H1 (cell line): ENCODE results near the gene ZRANB2. TPM values are rescaled to one million over a fixed set of nuclear protein-coding genes. Genes with fewer than 3 reads are reported as not detected.

ENCODE experiments used
- CTCF ChIA-PET: fragments of 300-600 bp; sonication (Branson Sonifier 250); formaldehyde crosslinking; loops from one replicate; lab custom pipeline; 2021; ENCODE audit not compliant: partially characterized antibody; lab: Charles Lee
- POLR2A ChIA-PET: fragments of 300-600 bp; sonication (Branson Sonifier 250); formaldehyde crosslinking; loops from one replicate; lab custom pipeline; 2021; ENCODE audit warnings: inconsistent platforms; ENCODE audit not compliant: partially characterized antibody; lab: Charles Lee
- DNase-seq, 2 experiments: peaks; one replicate each; pipeline versions ENCODE4 v3.0.0 to v3.0.0-alpha.2; 2010 to 2022; ENCODE audit warnings: low spot score in 2 of 2, low read depth in 1 of 2, mixed read lengths in 1 of 2
- FAIRE-seq: peaks from 2 replicates; lab custom pipeline; 2011; peaks lifted over from hg19 to GRCh38; lab: Jason Lieb, UNC
- H2AFZ ChIP-seq: 2 replicates; pipeline ENCODE4 v1.8.1; 2012; ENCODE audit warnings: low read length, inconsistent platforms
- H2AK5ac ChIP-seq: 2 replicates; pipeline ENCODE4 v1.6.1; 2013; ENCODE audit warnings: low read depth, low read length
- H2BK120ac ChIP-seq: replicated peaks from 2 replicates; pipeline ENCODE3; 2013; ENCODE audit warnings: low read depth, low read length, inconsistent platforms
- H2BK12ac ChIP-seq: 2 replicates; pipeline ENCODE4 v1.6.1; 2013; ENCODE audit warnings: low read depth, low read length
- H2BK15ac ChIP-seq: 2 replicates; pipeline ENCODE4 v1.6.1; 2013; ENCODE audit warnings: low read length
- H2BK20ac ChIP-seq: 2 replicates; pipeline ENCODE4 v1.6.1; 2013; ENCODE audit warnings: low read length
- H2BK5ac ChIP-seq: 2 replicates; pipeline ENCODE4 v1.6.1; 2013; ENCODE audit warnings: low read depth, low read length
- H3K14ac ChIP-seq: 2 replicates; pipeline ENCODE4 v1.6.1; 2013; ENCODE audit warnings: inconsistent platforms; ENCODE audit not compliant: insufficient read length
- H3K18ac ChIP-seq: 2 replicates; pipeline ENCODE4 v1.6.1; 2013; ENCODE audit warnings: low read length; ENCODE audit errors: extremely low read depth
- H3K23ac ChIP-seq: 2 replicates; pipeline ENCODE4 v1.6.1; 2013; ENCODE audit warnings: inconsistent platforms; ENCODE audit not compliant: insufficient read length
- H3K23me2 ChIP-seq: 2 replicates; pipeline ENCODE4 v1.6.1; 2013; ENCODE audit warnings: low read depth, low read length
- H3K27ac ChIP-seq: 2 replicates; pipeline ENCODE4 v1.6.1; 2011; ENCODE audit warnings: low read depth, low read length, inconsistent platforms
- H3K27me3 ChIP-seq, 4 experiments: replicated peaks in 1 of 4; 1 replicate in 1 of 4; 2 replicates in 3 of 4; pipeline versions ENCODE4 v1.6.1 to v1.8.1; 2011 to 2013; ENCODE audit warnings: low read length in 3 of 4, mild to moderate bottlenecking in 3 of 4, inconsistent platforms in 2 of 4, mixed read lengths in 2 of 4, moderate library complexity in 1 of 4; ENCODE audit not compliant: control insufficient read depth in 3 of 4, insufficient read depth in 3 of 4; ENCODE audit errors: extremely low read depth in 1 of 4
- H3K36me3 ChIP-seq, 4 experiments: 2 replicates each; pipeline versions ENCODE4 v1.6.1 to v1.8.1; 2011 to 2013; ENCODE audit warnings: mild to moderate bottlenecking in 4 of 4, low read length in 3 of 4, moderate library complexity in 2 of 4, control low read depth in 1 of 4, inconsistent platforms in 1 of 4; ENCODE audit not compliant: insufficient read depth in 4 of 4, control insufficient read depth in 2 of 4
- H3K4ac ChIP-seq: replicated peaks from 2 replicates; pipeline ENCODE3; 2013; ENCODE audit warnings: low read length, low read depth, mixed read lengths, inconsistent platforms; ENCODE audit not compliant: insufficient read length
- H3K4me1 ChIP-seq, 4 experiments: replicated peaks in 1 of 4; 1 replicate in 1 of 4; 2 replicates in 3 of 4; pipeline versions ENCODE4 v1.6.1 to v1.8.1; 2011 to 2013; ENCODE audit warnings: low read length in 3 of 4, inconsistent platforms in 2 of 4, mixed read lengths in 1 of 4; ENCODE audit not compliant: insufficient read depth in 4 of 4, control insufficient read depth in 3 of 4
- H3K4me2 ChIP-seq, 2 experiments: 2 replicates each; pipeline versions ENCODE4 v1.6.1 to v1.8.1; 2011 to 2013; ENCODE audit warnings: low read depth in 2 of 2, low read length in 2 of 2, control low read depth in 1 of 2, inconsistent platforms in 1 of 2, mild to moderate bottlenecking in 1 of 2; ENCODE audit not compliant: insufficient read depth in 1 of 2
- H3K4me3 ChIP-seq, 4 experiments: fragments of 200-600, 300-600 bp in 1 of 4; sonication (generic), shearing (Covaris generic), sonication (Bioruptor Twin) in 1 of 4; 2 replicates each; pipeline versions ENCODE4 v1.5.1 to v1.8.1; 2011 to 2016; ENCODE audit warnings: low read length in 4 of 4, low read depth in 3 of 4, control low read depth in 2 of 4, inconsistent platforms in 2 of 4, mild to moderate bottlenecking in 2 of 4, mixed read lengths in 1 of 4, moderate library complexity in 1 of 4; ENCODE audit not compliant: insufficient read depth in 2 of 4; ENCODE audit errors: extremely low read depth in 1 of 4
- H3K56ac ChIP-seq: replicated peaks from 2 replicates; pipeline ENCODE3; 2013; ENCODE audit warnings: low read depth, mild to moderate bottlenecking, mixed read lengths, low read length, inconsistent platforms; ENCODE audit not compliant: insufficient read length
- H3K79me1 ChIP-seq: 2 replicates; pipeline ENCODE4 v1.6.1; 2013; ENCODE audit warnings: low read depth, low read length, control low read depth
- H3K79me2 ChIP-seq, 2 experiments: 2 replicates each; pipeline versions ENCODE4 v1.6.1 to v1.8.1; 2012 to 2013; ENCODE audit warnings: low read length in 2 of 2, mild to moderate bottlenecking in 2 of 2, inconsistent platforms in 1 of 2; ENCODE audit not compliant: insufficient read depth in 2 of 2, control insufficient read depth in 1 of 2
- H3K9ac ChIP-seq, 4 experiments: replicated peaks in 1 of 4; 1 replicate in 1 of 4; 2 replicates in 3 of 4; pipeline versions ENCODE4 v1.6.1 to v1.8.1; 2011 to 2013; ENCODE audit warnings: low read depth in 3 of 4, low read length in 3 of 4, control low read depth in 2 of 4, mild to moderate bottlenecking in 2 of 4, moderate library complexity in 2 of 4, inconsistent platforms in 1 of 4; ENCODE audit errors: extremely low read depth in 1 of 4
- H3K9me3 ChIP-seq, 2 experiments: 2 replicates each; pipeline versions ENCODE4 v1.6.1 to v1.8.1; 2012 to 2013; ENCODE audit warnings: mild to moderate bottlenecking in 2 of 2, moderate library complexity in 2 of 2, control low read depth in 1 of 2, inconsistent platforms in 1 of 2, low read depth in 1 of 2, low read length in 1 of 2, mixed read lengths in 1 of 2; ENCODE audit not compliant: insufficient read depth in 2 of 2
- H4K20me1 ChIP-seq, 2 experiments: replicated peaks in 1 of 2; 2 replicates each; pipeline versions ENCODE3 to v1.8.1; 2011 to 2013; ENCODE audit warnings: inconsistent platforms in 2 of 2, low read length in 2 of 2, mild to moderate bottlenecking in 1 of 2; ENCODE audit not compliant: insufficient read depth in 2 of 2, control insufficient read depth in 1 of 2
- H4K5ac ChIP-seq: 2 replicates; pipeline ENCODE4 v1.6.1; 2013; ENCODE audit warnings: low read length, low read depth, mixed read lengths, inconsistent platforms; ENCODE audit not compliant: insufficient read length
- H4K8ac ChIP-seq: 2 replicates; pipeline ENCODE4 v1.8.0; 2013; ENCODE audit warnings: mild to moderate bottlenecking, moderate library complexity, low read length, inconsistent platforms; ENCODE audit not compliant: insufficient read depth; ENCODE audit errors: extremely low read depth
- H4K91ac ChIP-seq: replicated peaks from 2 replicates; pipeline ENCODE3; 2013; ENCODE audit warnings: low read length, mixed read lengths, inconsistent platforms; ENCODE audit not compliant: insufficient read length
- ATF3 ChIP-seq: IDR thresholded peaks from 2 replicates; pipeline ENCODE4 v1.6.1; 2011; ENCODE audit warnings: low read depth, mild to moderate bottlenecking, low read length; ENCODE audit not compliant: insufficient read depth
- CBX8 ChIP-seq: fragments of 300-800, 300-1000 bp; sonication (generic); IDR thresholded peaks from 2 replicates; pipeline ENCODE4 v1.7.1; 2016; ENCODE audit warnings: low read depth, low read length, borderline replicate concordance
- CREB1 ChIP-seq: IDR thresholded peaks from 2 replicates; pipeline ENCODE4 v1.6.1; 2012; ENCODE audit warnings: inconsistent platforms
- EP300 ChIP-seq, 2 experiments: IDR thresholded peaks; 1 replicate in 1 of 2; 2 replicates in 1 of 2; pipeline ENCODE4 v1.6.1; 2011 to 2012; ENCODE audit warnings: low read depth in 2 of 2, low read length in 2 of 2, mild to moderate bottlenecking in 2 of 2, borderline replicate concordance in 1 of 2, inconsistent platforms in 1 of 2, moderate library complexity in 1 of 2
- HDAC6 ChIP-seq: IDR thresholded peaks from one replicate; pipeline ENCODE4 v1.7.1; 2012; ENCODE audit warnings: low read depth, mild to moderate bottlenecking, inconsistent platforms, low read length, moderate library complexity
- JUND ChIP-seq: IDR thresholded peaks from 2 replicates; pipeline ENCODE4 v1.6.1; 2011; ENCODE audit warnings: mild to moderate bottlenecking, improper control_type of control experiment, low read length
- PHF8 ChIP-seq: fragments of 200-600 bp; sonication (generic); conservative IDR thresholded peaks from 2 replicates; pipeline ENCODE4 v1.7.1; 2012; ENCODE audit warnings: low read depth, mild to moderate bottlenecking, inconsistent platforms, low read length, moderate library complexity
- WGBS, 2 experiments: shearing (Covaris generic) in 1 of 2; methylation state at CpG; one replicate each; pipeline versions ENCODE4 v1.1.6 to v1.1.7; 2013 to 2015; ENCODE audit warnings: low lambda C conversion rate in 2 of 2, mixed read lengths in 2 of 2, inconsistent platforms in 1 of 2, low coverage in 1 of 2, missing lambda C conversion rate in 1 of 2; ENCODE audit not compliant: insufficient replicate concordance in 2 of 2, insufficient coverage in 1 of 2, insufficient read length in 1 of 2; ENCODE audit errors: extremely low coverage in 1 of 2, missing lambda C conversion rate in 1 of 2; 5-methylcytosine and 5-hydroxymethylcytosine counted together
- polyA plus RNA-seq, 7 experiments: library from polyadenylated mRNA; depleted of rRNA in 3 of 7; stranded (reverse) in 5 of 7; unstranded in 2 of 7; fragments of >200 nt in 5 of 7; fragments of 200-250 nt in 2 of 7; gene quantifications; 1 replicate in 5 of 7; 2 replicates in 1 of 7; 4 replicates in 1 of 7; pipeline versions ENCODE4 v1.2.1 to v1.2.3, GENCODE V29; 2011 to 2013; ENCODE audit warnings: missing spikeins in 2 of 7, mixed read lengths in 2 of 7
- total RNA-seq: library from RNA; stranded (reverse); fragmentation: NEBNext Ultra II Directional; extraction: Animal tissue kit (Norgen Biotek cat#: 25700); gene quantifications from 2 replicates; pipeline ENCODE4 v1.2.1, GENCODE V29; 2021

ZRANB2 gene
- total and polyA plus RNA-seq, 2 of the 8 experiments (the other 6 are each of a cell fraction or from before 2014, with no cell fraction given) = 35.8 to 103 TPM

GRCh38 chr1:71053146-71053545 lies 27.7 kb downstream of the ZRANB2 start:
- Histone ChIP-seq H3K36me3 (peaks cover 0 to 2% (median 0%) of the 10 kb centered on the region in 4 experiments; a peak in 1 of 8 replicates), H2BK5ac (no peak overlapping the region), H4K5ac (no peak overlapping the region), H2AFZ (no peak overlapping the region), H2BK120ac (no peak overlapping the region), H3K27me3 (peaks cover 2 to 8% (median 3%) of the 10 kb centered on the region in 4 experiments), H3K4me2 (no peak overlapping the region), H3K27ac (no peak overlapping the region), H3K9ac (no peak overlapping the region), H3K4me1 (peaks cover 0 to 1% (median 0%) of the 10 kb centered on the region in 4 experiments; a peak in 1 of 7 replicates), H4K8ac (no peak overlapping the region), H3K4me3 (no peak overlapping the region), H3K23ac (no peak overlapping the region), H2BK12ac (no peak overlapping the region), H4K91ac (no peak overlapping the region), H3K23me2 (no peaks in the 10 kb centered on the region), H2BK20ac (no peak overlapping the region), H4K20me1 (no peaks in the 10 kb centered on the region), H3K79me2 (no peaks in the 10 kb centered on the region), H2AK5ac (no peak overlapping the region), H3K4ac (no peak overlapping the region), H3K9me3 (no peaks in the 10 kb centered on the region), H3K79me1 (no peaks in the 10 kb centered on the region), H3K14ac (no peak overlapping the region), H3K56ac (no peak overlapping the region), H2BK15ac (no peak overlapping the region), H3K18ac (no peak overlapping the region)
- ChIA-PET POLR2A (interaction anchor here (1.0 to 1.3 kb wide), 2 partner anchors 10 to 27 kb away, joined by 3 to 4 read pairs; partner anchors contain the start of gene ZRANB2), CTCF (no interaction called here)
- FAIRE-seq (no peak), DNase-seq (no peak)
- WGBS, 2 experiments = 100% methylated on average over 1 of the region's 1 CpG; no CpG with 5 or more reads in 1 of the 2 experiments
- TF ChIP-seq CREB1 = no peak
- no peak for TF ChIP-seq ATF3
- TF ChIP-seq JUND = no peak
- TF ChIP-seq CBX8 = no peak
- TF ChIP-seq EP300 (IDR thresholded peaks at IDR 0.05; ENCODE audit: borderline replicate concordance in 1 of 2, low read depth in 2 of 2, low read length in 2 of 2) = no peak
- no peak for TF ChIP-seq PHF8
- TF ChIP-seq HDAC6 = no peak
